Fibroblast of lung (primary cell): Measurements from ENCODE around the gene MBNL1.

Experiments used
- CTCF ChIP-seq, 2 donors: IDR thresholded peaks in 1 of 2; conservative IDR thresholded peaks in 1 of 2; 1 replicate in 1 of 2; 2 replicates in 1 of 2; pipeline ENCODE4 v1.5.1; 2011 to 2012; ENCODE audit warnings: low read length in 2 of 2, control low read depth in 1 of 2, inconsistent platforms in 1 of 2, low read depth in 1 of 2, mild to moderate bottlenecking in 1 of 2
- EZH2 ChIP-seq: IDR thresholded peaks from 2 replicates; pipeline ENCODE4 v1.5.1; 2012; ENCODE audit warnings: low read length, control low read depth, mild to moderate bottlenecking; ENCODE audit errors: missing control alignments

GRCh38 chr3:152270937-152271336 is 2.2 kb downstream of the MBNL1 start:
- TF ChIP-seq CTCF (conservative IDR thresholded peaks at IDR 0.05 in 1 of 2, IDR thresholded peaks at IDR 0.05 in 1 of 2; ENCODE audit: low read depth in 1 of 2, low read length in 2 of 2): no peak
- TF ChIP-seq EZH2: no peak
